Stimulated activated CD8-positive, alpha-beta memory T cell treated with anti-CD3 and anti-CD28 coated beads, Interleukin-2, amount 100 ng/mL, for 48 hours (primary cell): ENCODE results near the gene PLAAT3.
"Not testable (repeated sequence)": the region's sequence is repeated elsewhere in the genome, so short reads cannot be mapped to it uniquely, and the experiment has no call there.

Experiments
- DNase-seq, 2 donors: peaks; one replicate each; pipeline ENCODE4 v3.0.0-alpha.2; 2020; ENCODE audit warnings: low read depth in 2 of 2

PLAAT3 gene

GRCh38 chr11:63614136-63614671 lies at the start of gene PLAAT3:
TSS of gene PLAAT3 (minus strand) at chr11:63614433. CDS start at chr11:63614014, 419 bp downstream.
- peak in 1 of 2 donors; percentile 15 for DNase-seq

GRCh38 chr11:63663809-63664208 lies 49.6 kb upstream of the PLAAT3 start:
- DNase-seq: no peak

- DNase-seq: no peak
Observed at GRCh38 chr11:63660972-63661371, 46.7 kb upstream of the PLAAT3 start.

DNA sequence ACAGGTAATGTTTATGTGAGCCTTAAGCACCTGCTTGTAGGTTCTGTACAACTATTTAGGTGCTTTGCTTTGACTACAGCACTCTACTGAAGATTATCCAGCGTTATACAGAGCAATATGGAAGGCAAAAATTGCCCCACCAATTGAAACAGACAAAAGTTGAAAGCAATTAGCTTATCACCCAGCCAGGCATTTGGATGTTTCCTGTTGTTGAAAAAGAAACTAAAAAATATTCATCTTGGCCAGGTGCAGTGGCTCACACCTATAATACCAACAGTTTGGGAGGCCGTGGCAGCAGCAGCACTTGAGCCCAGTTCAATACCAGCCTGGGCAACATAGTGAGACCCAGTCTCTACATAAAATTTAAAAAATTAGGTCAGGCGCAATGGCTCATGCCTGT lies 38.4 kb upstream of the PLAAT3 start:
- no peak for DNase-seq

DNA sequence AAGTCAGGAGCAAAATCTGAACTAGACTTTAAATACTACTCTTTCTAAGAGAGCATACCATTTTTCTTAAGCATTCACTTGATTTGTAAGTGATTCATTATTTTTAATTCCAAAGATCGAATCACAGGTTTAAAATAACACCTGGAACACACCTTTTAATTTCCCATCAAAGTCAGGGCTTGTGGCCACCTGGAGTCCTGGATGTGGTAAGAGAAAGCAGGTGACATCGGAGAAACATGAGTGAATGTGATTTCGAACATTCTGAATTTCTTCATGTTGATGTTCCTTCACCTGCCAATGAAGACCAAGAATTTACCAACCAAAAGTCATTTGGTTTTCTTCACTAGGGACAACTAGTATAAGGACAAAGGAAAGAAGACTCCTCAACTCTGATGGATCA lies 29.0 kb upstream of the PLAAT3 start:
- DNase-seq: no peak

- DNase-seq: no peak
Observed at GRCh38 chr11:63641727-63642126, 27.5 kb upstream of the PLAAT3 start.

DNA sequence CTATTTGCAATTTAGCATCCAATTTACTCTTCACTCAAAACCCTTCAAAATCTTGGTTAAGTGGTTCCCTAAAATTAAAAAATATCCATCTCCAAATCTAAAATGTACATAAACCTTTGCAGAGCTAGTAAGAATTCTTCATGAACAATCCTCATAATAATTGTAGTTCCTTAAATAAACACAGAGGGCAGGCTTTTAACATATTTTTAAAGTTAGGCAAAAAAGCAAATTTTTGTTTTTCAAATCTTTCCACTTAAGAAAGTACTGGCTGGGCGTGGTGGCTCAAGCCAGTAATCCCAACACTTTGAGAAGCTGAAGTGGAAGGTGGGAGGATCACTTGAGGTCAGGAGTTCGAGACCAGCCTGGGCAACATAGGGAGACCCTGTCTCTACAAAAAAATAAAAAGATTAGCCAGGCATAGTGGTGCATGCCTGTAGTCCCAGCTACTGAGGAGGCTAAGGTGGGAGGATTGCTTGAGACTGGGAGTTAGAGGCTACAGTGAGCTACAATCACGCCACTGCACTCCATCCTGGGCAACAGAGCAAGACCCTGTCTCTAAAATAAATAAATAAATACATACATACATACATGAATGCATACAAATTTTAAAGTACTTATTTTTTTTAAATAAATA lies 25.1 kb upstream of the PLAAT3 start:
- DNase-seq: no peak

DNA sequence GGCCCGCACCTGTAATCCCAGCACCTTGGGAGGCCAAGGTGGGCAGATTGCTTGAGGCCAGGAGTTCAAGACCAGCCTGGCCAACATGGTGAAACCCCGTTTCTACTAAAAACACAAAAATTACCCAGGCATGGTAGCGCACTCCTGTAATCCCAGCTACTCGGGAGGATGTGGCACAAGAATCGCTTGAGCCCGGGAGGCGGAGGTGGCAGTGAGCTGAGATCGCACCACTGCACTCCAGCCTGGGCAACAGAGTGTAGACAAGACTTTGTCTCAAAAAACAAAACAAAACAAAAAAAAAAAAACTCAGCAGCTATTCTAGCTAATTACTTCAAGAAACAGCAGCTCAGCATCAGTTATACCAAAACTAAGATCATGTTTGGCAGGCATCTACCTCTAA lies 24.2 kb upstream of the PLAAT3 start:
- not testable (repeated sequence) for DNase-seq

GRCh38 chr11:63635762-63636465 lies 21.7 kb upstream of the PLAAT3 start:
- peak in 1 of 2 donors; percentile 39 for DNase-seq

- no peak for DNase-seq
Observed at GRCh38 chr11:63629426-63629825, 15.2 kb upstream of the PLAAT3 start.

DNA sequence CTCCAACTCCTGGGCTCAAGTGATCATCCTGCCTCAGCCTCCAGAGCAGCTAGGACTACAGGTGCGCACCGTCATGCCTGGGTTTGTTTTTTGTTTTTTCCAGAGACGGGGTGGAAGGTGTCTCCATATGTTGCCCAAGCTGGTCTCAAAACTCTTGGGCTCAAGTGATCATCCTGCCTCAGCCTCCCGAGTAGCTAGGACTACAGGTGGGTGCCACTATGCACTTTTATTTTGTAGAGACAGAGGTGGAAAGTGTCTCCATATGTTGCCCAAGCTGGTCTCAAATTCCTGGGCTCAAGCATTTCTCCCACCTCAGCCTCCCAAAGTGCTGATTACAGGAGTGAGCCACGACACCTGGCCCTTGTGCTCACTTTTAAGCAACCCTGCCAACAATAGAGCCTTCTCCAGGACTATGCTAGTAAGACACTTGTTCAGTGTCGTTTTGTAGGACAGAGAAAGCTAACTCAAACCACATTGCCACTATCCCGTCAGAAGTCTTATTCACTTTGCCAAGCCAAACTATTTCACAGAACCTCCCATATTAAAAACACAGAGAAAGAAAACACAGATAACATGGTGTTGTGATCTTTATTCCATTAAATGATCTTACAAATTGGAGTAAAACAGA lies 9.4 kb upstream of the PLAAT3 start:
- DNase-seq: no peak

DNA sequence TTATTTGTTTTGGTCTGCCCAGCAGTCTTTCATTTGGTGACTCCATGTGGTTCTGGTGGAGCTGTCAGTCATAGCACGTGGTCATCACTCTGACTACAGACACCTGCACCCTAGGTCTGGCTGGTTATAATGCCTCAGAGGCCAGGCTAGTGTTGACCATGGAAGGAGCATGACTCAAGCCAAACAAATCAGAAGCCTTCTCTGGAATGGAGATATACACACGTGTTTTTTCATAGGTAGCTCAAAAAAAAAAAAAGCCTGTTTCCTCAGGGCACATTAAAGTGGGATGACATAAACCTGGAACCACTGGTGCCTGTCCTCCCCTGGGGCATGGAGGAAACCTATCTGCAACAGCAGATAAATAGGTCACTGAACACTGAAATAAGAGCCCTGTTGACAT lies 8.1 kb upstream of the PLAAT3 start:
- DNase-seq: no peak

- no peak for DNase-seq
Observed at GRCh38 chr11:63621071-63621470, 6.8 kb upstream of the PLAAT3 start.

DNA sequence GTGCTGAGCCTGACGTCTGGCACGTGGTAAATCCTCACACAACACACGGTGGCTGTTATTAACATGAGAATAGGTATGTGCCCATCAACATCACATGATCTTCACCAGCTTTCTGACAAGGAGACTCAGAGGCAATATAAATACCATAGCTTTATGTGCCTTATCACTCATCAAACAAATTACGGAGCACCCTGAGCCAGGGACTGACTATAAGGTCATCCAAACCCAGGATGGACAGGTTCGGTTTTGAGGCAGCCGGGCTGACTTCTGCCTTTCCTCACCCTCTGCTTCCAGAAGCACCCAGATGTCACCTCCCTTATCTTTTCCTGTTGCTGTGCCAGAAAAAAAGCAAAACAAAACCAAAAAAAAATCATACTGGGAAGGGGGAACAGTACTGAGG lies 5.7 kb upstream of the PLAAT3 start:
- DNase-seq: no peak

DNA sequence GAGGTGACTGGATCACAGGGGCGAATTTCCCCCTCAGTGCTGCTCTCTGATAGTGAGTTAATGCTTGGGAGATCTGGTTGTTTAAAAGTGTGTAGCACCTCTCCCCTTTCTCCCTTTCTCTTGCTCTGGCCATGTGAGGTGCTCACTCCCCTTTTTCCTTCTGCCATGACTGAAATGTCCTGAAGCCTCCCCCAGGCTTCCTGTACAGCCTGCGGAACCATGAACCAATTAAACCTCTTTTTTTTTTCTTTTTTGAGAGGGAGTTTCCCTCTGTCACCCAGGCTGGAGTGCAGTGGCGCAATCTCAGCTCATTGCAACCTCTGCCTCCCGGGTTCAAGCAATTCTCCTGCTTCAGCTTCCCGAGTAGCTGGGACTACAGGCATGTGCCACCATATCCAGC lies 3.5 kb upstream of the PLAAT3 start:
- not testable (repeated sequence) for DNase-seq

GRCh38 chr11:63616953-63617352 lies 2.7 kb upstream of the PLAAT3 start:
- DNase-seq: no peak

DNA sequence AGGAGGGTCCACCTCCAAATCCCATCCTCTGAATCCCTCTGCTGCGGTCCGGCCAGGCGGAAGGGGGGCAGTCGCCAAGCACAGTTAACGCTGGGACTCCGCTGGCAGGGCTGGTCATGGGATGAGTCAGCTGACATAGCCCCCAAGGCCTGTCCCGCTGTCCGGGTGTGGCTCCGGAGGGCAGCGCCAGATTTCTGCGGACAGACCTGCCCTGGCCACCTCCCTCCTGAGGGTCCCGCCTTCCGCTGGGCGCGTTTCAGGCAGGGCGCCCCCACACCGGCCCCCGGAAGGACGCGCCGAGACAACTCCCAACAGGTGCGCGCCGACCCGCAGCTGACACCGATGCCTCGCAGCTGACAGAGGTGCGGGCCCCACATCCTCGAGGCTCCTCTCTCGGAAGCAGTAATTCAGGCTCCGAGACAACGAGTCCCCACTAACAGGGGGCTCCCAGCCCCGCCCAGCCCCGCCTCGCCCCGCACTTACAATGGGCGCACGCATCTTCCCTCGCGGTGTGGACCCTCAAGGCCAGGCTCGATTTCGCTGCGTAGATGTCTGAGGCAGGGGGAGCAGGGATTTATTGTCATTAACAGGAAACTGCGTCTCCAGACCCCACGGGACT lies 607 bp downstream of the PLAAT3 start:
- DNase-seq: no peak

GRCh38 chr11:63612181-63612580 lies 2.1 kb downstream of the PLAAT3 start:
- DNase-seq: no peak

GRCh38 chr11:63611395-63611747 lies 2.9 kb downstream of the PLAAT3 start:
- DNase-seq: no peak

- DNase-seq: no peak
Observed at GRCh38 chr11:63610604-63611394, 3.4 kb downstream of the PLAAT3 start.

DNA sequence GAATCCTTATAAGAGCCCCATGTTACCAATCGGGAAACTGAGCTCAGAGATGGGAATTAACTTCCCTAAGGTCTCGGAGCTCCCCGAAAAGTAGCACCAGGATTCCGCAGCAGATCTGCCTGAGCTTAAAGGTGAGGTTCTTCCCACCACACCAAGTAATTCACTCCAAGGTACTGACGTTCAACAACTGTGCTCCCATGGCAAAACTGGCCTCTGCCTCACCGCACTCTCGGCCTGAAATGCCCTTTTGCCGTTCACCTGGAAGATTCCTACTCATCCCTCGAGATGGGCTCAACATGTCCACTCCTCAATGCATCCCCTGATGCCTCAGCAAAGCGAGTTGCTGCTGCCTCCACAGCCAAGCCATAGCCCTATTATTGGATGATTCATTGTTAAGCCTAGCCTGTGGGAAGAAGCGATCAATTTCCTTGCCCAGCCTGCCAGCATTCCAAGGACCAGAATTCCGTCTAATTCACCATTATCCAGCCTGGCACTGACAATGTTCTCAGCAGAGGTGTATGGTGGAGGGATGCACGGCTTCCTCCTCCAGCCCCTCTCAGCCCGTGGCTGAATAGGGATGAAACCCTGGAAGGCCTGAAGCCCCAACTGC lies 4.2 kb downstream of the PLAAT3 start:
- DNase-seq: no peak
